ENCODE measurements around the gene PLEKHG2.
A peak's percentile ranks its signal among the peaks of the same experiment; 100 is the strongest.

PLEKHG2 gene

DNA sequence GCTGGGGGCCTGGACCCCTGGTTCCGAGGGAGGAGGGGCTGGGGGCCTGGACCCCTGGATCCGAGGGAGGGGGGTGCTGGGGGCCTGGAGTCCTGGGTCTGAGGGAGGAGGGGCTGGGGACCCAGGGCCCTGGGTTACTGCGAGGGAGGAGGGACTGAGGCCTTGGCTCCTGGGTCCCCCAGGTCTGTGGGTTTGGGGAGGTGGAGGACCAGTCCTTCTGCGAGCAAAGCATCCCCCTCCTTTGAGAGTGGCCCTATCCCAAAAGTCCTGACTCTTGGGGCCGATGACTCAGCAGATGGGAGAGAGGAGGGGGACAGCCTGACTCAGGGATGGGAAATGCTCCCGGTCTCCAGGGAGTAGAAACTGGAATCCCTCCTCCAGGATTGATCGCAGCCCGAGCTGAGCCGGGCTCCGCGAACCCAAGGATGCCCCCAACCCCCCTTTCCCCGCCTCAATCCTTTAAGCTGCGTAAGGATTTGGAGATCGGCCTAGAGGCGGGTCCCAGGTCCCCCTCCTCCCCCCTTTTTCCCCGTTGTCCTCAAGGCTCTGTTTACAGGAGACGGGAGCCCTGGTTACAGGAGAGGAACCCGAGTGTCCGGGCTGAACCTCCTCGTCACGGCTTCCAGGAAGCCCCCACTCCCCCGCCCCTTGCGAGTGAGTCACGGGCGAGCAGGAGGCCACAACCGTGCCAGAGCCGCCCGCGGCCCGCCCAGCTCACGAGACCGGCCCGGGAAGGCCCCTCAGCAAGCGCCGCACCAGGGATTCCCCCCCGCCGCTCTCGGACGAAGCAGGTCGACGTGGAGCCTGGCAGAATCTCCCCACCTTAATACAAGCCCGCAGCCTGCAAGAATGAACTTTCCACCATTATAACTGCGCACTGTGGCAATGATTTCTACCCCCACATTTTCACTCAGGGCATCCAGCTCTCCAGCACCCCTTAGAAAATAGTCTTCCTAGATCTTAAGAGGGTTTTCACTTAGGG, 8.8 kb upstream of the PLEKHG2 start:
- in situ Hi-C loops (cut with HindIII; ENCODE audit: low pct_ligation_motif_present, low pct_unique_long_range_greater_than_20kb, low sequenced_read_pairs): no loop called here
- peak; percentile 93 for DNase-seq

DNA sequence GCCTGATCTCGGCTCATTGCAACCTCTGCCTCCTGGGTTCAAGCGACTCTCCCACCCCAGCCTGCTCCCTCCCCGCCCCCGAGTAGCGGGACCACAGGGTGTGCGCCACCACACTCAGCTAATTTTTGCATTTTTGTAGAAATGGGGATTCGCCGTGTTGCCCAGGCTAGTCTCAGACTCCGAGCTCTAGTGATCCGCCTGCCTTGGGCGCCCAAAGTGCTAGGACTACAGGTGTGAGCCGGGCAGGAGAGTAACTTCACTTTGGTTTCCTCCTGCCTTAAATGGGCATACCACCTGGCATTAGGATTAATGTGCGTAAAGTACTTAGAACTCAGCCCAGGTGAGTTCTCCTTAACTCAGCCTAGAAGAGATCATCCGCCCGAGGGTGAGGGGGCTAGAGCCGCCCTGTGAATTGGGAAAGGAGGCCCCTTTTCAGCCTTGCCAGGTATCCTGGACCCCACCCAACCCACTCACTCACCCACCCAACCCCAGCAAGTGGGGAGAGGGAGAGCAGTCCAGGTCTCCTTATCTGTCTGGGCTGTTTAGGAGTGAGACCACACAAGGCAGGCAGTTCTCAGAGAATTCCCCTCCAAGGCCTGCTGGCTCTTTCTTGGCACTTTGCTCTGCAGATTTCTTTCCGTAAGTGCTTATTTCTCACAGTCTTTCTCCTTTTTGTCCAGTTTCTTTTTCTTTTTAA, 7.1 kb upstream of the PLEKHG2 start:
- no peak for DNase-seq
- in situ Hi-C loops (cut with HindIII; ENCODE audit: low pct_ligation_motif_present, low pct_unique_long_range_greater_than_20kb, low sequenced_read_pairs): no loop called here

DNA sequence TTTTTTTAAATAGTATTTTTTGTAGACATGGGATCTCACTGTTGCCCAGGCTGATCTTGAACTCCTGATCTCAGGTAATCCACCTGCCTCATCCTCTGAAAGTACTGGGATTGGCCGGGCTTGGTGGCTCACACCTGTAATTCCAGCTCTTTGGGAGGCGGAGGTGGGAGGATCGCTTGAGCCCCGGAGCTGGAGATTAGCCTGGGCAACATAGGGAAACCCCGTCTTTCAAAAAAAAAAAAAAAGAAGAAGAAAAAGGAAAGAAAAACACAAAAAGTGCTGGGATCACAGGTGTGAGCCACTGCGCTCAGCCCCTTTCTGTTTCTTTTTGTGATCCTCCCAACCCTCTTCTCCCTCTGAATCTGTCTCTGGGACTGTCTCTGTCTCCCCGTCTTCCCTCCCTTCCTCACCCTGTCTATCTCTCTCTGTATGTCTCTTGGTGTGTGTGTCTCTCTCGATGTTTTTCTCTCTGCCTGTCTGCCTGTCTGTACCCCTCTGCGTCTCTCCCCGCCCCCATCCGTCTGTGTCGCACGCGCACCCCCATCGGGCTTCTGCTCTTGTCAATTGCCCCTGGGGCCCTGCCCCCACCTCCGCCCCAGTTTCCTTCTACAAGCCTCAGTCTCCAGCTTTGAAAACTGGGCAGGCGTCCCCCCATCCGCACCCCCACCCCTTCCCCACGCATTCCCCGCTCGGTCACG, 6.4 kb upstream of the PLEKHG2 start:
- no peak for DNase-seq
- in situ Hi-C loops (cut with HindIII; ENCODE audit: low pct_ligation_motif_present, low pct_unique_long_range_greater_than_20kb, low sequenced_read_pairs): no loop called here

DNA sequence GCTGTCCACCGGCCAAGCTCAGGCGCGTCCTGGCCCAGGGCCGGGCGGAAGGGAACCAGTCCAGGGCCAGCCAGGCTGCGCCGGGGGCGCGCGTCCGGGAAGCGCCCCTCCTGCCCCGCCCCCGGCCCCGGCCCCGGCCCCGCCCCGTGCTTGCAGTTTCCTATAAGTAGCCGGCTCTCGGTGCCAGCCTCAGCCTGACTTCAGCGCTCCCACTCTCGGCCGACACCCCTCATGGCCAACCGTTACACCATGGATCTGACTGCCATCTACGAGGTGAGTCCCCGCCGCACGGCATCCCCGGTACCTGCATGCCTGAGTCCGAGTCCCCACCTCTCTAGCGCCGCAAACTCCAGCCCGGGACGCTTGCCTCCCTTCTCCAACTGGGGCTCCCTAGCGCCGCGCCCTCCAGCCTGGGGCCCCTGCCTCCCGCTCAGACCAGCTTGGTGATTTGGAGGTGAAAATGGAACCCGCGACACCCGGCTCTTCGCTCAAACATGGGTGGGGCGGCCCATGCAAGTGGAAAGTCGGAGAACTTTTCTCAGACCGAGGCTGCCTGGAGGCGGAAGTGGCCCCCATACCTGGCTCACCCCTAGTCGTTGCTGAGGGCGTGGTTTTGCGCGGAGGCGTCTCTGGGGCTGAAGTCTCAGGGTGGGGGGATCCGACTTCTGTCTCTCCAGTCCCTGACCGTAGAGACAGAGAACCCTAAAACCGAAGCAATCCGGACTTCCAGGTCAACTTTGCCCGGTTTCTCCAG, 5.6 kb upstream of the PLEKHG2 start, which contains the start of gene ZFP36:
ZFP36 (plus strand) TSS at position 192 of the 754 bp plus-strand sequence; CDS start at position 250, 58 bp downstream.
- in situ Hi-C loops (cut with HindIII; ENCODE audit: low pct_ligation_motif_present, low pct_unique_long_range_greater_than_20kb, low sequenced_read_pairs): no loop called here
- peak; percentile 69 for DNase-seq

DNA sequence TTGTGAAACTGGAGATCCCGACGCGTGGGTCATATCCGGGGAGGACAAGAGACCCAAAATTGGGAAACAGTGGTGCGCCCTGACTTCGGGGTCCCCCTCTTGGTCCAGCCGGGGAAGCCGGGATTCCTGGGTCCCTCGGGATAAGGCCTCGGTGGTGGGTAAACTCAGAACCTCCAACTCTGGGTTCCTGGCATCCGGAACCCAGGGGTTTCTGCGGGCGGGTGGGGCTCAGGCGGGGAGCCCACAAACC, 5.1 kb upstream of the PLEKHG2 start:
- in situ Hi-C loops (cut with HindIII; ENCODE audit: low pct_ligation_motif_present, low pct_unique_long_range_greater_than_20kb, low sequenced_read_pairs): no loop called here
- no peak for DNase-seq

DNA sequence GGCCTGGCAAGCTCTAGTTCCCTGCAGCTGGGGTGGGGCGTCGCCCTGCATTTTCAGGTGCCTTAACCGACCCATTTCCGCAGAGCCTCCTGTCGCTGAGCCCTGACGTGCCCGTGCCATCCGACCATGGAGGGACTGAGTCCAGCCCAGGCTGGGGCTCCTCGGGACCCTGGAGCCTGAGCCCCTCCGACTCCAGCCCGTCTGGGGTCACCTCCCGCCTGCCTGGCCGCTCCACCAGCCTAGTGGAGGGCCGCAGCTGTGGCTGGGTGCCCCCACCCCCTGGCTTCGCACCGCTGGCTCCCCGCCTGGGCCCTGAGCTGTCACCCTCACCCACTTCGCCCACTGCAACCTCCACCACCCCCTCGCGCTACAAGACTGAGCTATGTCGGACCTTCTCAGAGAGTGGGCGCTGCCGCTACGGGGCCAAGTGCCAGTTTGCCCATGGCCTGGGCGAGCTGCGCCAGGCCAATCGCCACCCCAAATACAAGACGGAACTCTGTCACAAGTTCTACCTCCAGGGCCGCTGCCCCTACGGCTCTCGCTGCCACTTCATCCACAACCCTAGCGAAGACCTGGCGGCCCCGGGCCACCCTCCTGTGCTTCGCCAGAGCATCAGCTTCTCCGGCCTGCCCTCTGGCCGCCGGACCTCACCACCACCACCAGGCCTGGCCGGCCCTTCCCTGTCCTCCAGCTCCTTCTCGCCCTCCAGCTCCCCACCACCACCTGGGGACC, 4.6 kb upstream of the PLEKHG2 start:
- DNase-seq: no peak
- in situ Hi-C loops (cut with HindIII; ENCODE audit: low pct_ligation_motif_present, low pct_unique_long_range_greater_than_20kb, low sequenced_read_pairs): no loop called here

DNA sequence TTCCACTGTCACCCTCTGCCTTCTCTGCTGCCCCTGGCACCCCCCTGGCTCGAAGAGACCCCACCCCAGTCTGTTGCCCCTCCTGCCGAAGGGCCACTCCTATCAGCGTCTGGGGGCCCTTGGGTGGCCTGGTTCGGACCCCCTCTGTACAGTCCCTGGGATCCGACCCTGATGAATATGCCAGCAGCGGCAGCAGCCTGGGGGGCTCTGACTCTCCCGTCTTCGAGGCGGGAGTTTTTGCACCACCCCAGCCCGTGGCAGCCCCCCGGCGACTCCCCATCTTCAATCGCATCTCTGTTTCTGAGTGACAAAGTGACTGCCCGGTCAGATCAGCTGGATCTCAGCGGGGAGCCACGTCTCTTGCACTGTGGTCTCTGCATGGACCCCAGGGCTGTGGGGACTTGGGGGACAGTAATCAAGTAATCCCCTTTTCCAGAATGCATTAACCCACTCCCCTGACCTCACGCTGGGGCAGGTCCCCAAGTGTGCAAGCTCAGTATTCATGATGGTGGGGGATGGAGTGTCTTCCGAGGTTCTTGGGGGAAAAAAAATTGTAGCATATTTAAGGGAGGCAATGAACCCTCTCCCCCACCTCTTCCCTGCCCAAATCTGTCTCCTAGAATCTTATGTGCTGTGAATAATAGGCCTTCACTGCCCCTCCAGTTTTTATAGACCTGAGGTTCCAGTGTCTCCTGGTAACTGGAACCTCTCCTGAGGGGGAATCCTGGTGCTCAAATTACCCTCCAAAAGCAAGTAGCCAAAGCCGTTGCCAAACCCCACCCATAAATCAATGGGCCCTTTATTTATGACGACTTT, 3.9 kb upstream of the PLEKHG2 start:
- DNase-seq: no peak
- in situ Hi-C loops (cut with HindIII; ENCODE audit: low pct_ligation_motif_present, low pct_unique_long_range_greater_than_20kb, low sequenced_read_pairs): no loop called here

DNA sequence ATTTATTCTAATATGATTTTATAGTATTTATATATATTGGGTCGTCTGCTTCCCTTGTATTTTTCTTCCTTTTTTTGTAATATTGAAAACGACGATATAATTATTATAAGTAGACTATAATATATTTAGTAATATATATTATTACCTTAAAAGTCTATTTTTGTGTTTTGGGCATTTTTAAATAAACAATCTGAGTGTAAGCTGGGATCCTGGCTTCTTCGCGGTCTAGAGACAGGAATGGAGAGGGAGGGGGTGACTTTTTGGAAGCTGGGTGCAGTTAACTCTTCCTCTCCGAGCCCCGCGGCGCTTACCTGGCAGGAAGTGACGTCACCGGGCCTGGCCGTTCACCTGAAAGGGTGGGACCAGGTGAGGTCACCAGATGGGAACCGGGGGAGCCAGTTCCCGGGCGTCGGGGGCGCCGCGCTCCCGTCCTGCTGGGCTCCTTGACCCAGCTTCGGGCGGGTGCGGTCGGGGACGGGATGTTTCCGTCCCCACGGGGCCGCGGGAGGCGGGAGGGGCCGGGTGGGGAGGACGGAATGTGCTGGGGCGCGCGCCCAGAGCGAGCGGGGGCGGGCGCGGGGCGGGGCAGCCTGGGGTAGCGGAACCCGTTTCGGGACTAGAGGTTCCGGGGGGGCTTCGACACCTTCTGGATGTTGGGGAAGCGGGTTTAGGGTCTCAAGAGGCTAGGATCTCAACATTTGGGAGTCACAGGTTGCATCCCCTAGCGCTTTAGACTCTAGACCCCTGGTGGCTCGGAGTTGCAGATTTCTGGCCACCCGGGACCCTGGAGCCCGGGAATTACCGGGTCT, 3.1 kb upstream of the PLEKHG2 start:
- in situ Hi-C loops (cut with HindIII; ENCODE audit: low pct_ligation_motif_present, low pct_unique_long_range_greater_than_20kb, low sequenced_read_pairs): no loop called here
- peak; percentile 60 for DNase-seq

DNA sequence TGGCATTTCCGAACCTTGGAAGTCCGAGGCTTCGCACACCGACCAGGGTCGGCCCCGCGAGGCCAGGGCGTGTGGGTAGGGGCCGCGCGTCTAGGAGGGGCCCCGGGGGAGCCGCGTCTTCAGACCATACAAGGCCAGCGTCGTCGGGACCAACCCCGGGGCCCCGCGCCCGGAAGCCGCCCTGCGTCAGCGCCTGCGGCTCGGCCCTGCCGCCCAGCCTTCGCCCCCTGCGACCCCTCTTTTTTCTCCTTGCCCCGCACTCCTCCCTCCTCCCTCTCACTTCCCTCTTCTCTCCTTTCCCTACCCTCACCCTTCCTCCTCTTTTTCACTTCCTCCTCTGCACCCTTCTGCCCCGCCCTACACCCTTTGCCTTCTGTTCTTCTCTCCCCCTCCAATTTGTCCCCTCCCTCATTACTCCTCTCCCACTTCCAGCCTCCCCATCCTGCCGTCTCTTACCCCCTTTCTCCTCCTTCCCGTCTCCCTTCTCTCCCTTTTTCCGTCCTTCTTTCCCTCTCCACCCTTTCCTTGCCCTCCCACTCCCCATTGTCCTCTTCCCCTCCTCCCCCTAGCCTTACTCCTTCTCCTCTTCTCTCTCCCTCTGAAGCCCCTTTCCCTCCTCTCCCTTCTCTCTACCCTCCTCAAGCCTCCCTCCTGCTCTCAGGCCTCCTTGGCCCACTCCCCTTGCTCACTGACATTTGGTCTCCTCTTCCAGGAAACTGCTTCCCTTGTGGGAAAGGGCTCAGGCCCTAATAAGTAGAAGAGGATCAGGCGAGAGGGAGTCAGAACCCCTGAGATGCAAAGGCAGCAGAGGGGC, 2.2 kb upstream of the PLEKHG2 start:
- peak; percentile 46 for DNase-seq
- in situ Hi-C loops (cut with HindIII; ENCODE audit: low pct_ligation_motif_present, low pct_unique_long_range_greater_than_20kb, low sequenced_read_pairs): no loop called here

DNA sequence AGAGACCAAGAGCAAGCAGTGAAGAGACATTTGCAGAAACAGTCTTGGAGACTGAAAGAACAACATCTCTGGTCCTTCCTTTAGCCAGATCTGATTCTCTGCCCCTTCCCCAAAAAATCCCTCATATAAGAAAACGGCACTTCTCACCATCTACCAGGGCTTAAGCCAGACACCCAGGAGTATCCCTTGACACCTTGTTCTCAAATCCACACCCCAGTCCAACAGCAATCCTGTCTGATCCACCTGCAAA, 1.7 kb upstream of the PLEKHG2 start:
- DNase-seq: no peak
- in situ Hi-C loops (cut with HindIII; ENCODE audit: low pct_ligation_motif_present, low pct_unique_long_range_greater_than_20kb, low sequenced_read_pairs): no loop called here

DNA sequence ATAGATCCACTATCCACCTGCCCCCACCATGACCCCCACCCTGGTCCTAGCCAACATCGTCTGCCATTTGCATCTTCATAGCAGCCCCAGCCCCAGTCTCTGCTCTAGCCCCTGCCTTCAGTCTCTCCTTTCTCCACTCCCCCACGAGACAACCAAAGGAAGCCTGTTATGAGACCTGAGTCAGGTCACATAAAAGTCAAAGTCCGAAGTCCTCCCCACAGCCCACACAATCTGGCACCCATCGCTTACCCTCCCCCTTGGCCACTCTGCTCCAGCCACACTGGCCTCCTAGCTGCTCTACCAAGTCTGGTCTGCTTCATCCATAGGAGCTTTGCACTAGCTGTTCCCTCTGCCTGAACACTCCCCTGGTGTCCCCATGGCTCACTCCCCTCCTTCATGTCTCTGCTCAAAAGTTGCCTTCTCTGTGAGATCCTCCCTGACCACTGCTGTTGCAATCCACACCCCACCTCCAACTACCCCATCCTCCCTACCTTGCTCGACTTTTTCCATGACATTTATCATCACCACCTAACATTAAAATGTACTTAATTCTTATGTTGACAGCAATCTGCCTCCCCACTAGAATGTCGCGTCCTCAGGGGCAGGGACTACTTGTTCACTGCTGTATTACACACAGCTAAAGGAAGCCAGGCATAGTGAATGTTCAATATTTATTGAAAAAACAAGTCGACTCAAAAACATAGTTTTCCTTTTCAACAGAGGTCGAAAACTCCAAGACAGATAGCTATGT, 1.2 kb upstream of the PLEKHG2 start:
- peak; percentile 34 for DNase-seq
- in situ Hi-C loops (cut with HindIII; ENCODE audit: low pct_ligation_motif_present, low pct_unique_long_range_greater_than_20kb, low sequenced_read_pairs): no loop called here

DNA sequence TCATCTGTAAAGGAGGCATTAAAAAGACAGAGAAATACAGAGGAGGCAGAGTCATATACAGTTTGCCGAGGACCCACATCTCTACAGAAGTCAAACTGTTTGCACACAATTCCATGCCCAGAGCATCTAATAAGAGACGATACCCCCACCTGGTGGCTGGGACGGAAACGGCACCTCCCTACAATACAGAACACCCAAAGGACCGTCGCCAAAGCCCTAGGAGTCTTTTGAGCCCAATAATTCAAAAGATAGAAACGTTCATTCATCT, 703 bp upstream of the PLEKHG2 start:
- DNase-seq: peak; percentile 88
- in situ Hi-C loops (cut with HindIII; ENCODE audit: low pct_ligation_motif_present, low pct_unique_long_range_greater_than_20kb, low sequenced_read_pairs): no loop called here

DNA sequence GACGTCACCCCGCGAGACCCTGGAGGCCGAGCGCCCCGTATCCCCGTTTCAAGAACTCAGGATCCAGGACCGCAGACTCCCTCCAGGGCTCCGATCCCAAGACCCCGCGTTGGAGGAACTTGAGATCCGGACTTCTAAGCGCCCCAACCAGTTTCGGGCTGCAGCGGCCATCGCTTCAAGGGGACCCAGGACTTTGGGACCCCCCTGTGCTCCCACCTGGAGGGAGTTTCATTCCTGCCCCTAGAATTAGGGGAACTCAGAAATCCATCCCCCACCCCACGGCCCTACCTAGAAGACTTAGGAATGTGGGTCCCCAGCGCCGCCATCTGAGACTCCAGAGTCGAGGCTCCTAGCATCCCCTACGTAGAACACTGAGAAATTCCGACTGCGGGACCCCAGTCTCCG, 400 bp downstream of the PLEKHG2 start:
- in situ Hi-C loops (cut with HindIII; ENCODE audit: low pct_ligation_motif_present, low pct_unique_long_range_greater_than_20kb, low sequenced_read_pairs): no loop called here
- DNase-seq: no peak

DNA sequence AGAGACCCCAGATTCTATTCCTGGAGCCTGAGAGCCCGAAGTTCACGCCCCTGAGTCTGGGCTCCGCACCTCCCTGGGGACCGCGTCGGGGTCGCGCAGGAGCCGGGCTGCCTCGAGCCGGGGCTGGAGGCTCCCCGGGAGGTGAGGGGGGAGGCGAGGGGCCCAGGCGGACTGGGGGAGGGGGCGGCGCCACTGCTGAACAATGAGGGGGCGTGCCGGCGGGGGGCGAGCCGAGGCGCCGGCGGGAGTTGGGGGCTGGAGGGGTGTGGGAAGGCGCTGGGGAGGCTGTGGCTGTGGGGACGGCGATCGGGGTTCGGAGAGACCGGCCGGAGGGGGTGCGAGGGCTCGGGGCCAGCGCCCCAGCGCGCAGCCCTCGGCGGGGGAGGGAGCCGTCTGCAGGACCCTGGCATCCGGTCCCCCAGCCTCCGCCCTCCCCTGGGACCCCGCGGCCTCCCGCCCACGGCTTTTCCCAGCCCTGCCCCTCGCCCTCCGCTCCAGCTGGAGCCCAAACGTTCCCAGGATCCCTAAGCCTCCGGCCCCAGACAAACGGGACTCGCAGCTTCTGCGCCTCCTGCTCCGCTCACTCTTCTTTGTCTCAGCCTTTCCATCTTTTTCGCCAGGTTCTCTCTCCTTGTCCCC, 922 bp downstream of the PLEKHG2 start:
- in situ Hi-C loops (cut with HindIII; ENCODE audit: low pct_ligation_motif_present, low pct_unique_long_range_greater_than_20kb, low sequenced_read_pairs): no loop called here
- no peak for DNase-seq

DNA sequence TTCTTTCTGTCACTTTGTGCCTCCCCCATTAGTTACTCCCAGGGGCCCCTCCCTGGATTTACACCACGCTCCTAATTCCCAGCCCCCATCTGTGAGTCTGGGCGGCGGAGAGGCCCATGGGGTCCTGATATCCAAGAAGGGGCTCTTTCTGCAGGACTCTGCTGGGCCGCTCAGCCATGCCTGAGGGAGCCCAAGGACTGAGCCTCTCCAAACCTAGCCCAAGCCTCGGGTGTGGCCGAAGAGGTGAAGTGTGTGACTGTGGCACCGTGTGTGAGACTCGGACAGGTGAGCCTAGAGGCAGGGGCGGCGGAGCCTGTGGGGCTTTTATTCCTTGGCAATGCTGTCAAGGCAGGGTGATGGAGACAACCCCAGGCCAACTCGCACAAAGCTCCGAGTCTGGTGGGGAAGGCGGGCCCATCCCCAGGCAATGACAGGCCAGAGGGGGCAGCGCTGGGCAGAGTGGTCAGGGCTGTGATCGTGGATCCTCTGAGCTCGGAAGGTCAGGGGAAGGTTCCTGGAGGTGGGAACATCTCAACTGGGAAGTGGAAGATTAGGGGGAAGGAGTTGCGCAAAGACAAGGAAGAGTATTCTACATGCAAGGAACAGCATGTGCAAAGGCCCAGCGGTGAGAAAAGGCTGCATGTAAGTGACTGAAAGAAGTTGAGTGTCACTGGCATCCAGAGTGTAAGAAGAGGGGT, 1.6 kb downstream of the PLEKHG2 start:
- in situ Hi-C loops (cut with HindIII; ENCODE audit: low pct_ligation_motif_present, low pct_unique_long_range_greater_than_20kb, low sequenced_read_pairs): no loop called here
- DNase-seq: no peak

Data from ACHN (cell line).